B cell (primary cell): ENCODE results near the gene STK4. TPM values are rescaled to one million over a fixed set of nuclear protein-coding genes. Genes with fewer than 3 reads are reported as not detected.

Experiments
- ATAC-seq: fragments of 200-7000 bp; cut with Tn5 transposase; one replicate; pipeline ENCODE4 v1.10.0; 2021; ENCODE audit warnings: low read depth, mild to moderate bottlenecking, moderate number of reproducible peaks, moderate library complexity
- CTCF ChIA-PET: fragments of 350-600 bp; sonication (Branson Sonifier 250); formaldehyde crosslinking; loops from one replicate; lab custom pipeline; 2021; ENCODE audit warnings: antibody characterized with exemption, inconsistent platforms; lab: Charles Lee
- POLR2A ChIA-PET: fragments of 350-600 bp; sonication (Branson Sonifier 250); formaldehyde crosslinking; loops from one replicate; lab custom pipeline; 2021; ENCODE audit warnings: antibody characterized with exemption; lab: Charles Lee
- DNase-seq: peaks from one replicate; pipeline ENCODE4 v3.0.0; 2013
- H2AFZ ChIP-seq: 2 replicates; pipeline ENCODE4 v1.6.1; 2012; ENCODE audit warnings: mild to moderate bottlenecking, low read depth, low read length; ENCODE audit not compliant: insufficient read depth, poor library complexity, severe bottlenecking
- H3K27ac ChIP-seq, 2 donors: 1 replicate in 1 of 2; 2 replicates in 1 of 2; pipeline ENCODE4 v1.5.1; 2012 to 2013; ENCODE audit warnings: low read length in 2 of 2, mild to moderate bottlenecking in 2 of 2, moderate library complexity in 1 of 2
- H3K27me3 ChIP-seq, 4 experiments: fragments of 200-600 bp in 1 of 4; sonication (generic) in 1 of 4; replicated peaks in 1 of 4; 1 replicate in 2 of 4; 2 replicates in 2 of 4; pipeline versions ENCODE4 v1.6.1 to v1.7.0; 2013 to 2016; ENCODE audit warnings: low read length in 3 of 4, mild to moderate bottlenecking in 2 of 4, mixed read lengths in 1 of 4, moderate library complexity in 1 of 4; ENCODE audit not compliant: insufficient read depth in 4 of 4, control insufficient read depth in 3 of 4; ENCODE audit errors: control extremely low read depth in 1 of 4
- H3K36me3 ChIP-seq, 2 experiments: replicated peaks in 1 of 2; 1 replicate in 1 of 2; 2 replicates in 1 of 2; pipeline versions ENCODE4 v1.6.1 to v1.7.1; 2013; ENCODE audit warnings: low read length in 1 of 2; ENCODE audit not compliant: insufficient read depth in 2 of 2, control insufficient read depth in 1 of 2; ENCODE audit errors: control extremely low read depth in 1 of 2, extremely low read depth in 1 of 2
- H3K4me1 ChIP-seq, 2 donors: fragments of 200-600 bp in 1 of 2; sonication (generic) in 1 of 2; 1 replicate in 1 of 2; 2 replicates in 1 of 2; pipeline versions ENCODE4 v1.5.1 to v1.6.1; 2013 to 2017; ENCODE audit warnings: low read length in 2 of 2; ENCODE audit not compliant: control insufficient read depth in 2 of 2, insufficient read depth in 2 of 2
- H3K4me2 ChIP-seq: replicated peaks from 2 replicates; pipeline ENCODE3; 2012; ENCODE audit warnings: mild to moderate bottlenecking, low read depth, low read length; ENCODE audit not compliant: poor library complexity, severe bottlenecking
- H3K4me3 ChIP-seq, 5 experiments: fragments of 200-600 bp in 1 of 5; sonication (generic) in 1 of 5; 1 replicate in 3 of 5; 2 replicates in 2 of 5; pipeline versions ENCODE4 v1.5.1 to v1.7.0; 2011 to 2016; ENCODE audit warnings: low read length in 4 of 5, mild to moderate bottlenecking in 4 of 5, low read depth in 2 of 5, control low read depth in 1 of 5, moderate library complexity in 1 of 5; ENCODE audit not compliant: insufficient read depth in 1 of 5; ENCODE audit errors: control extremely low read depth in 1 of 5, extremely low read depth in 1 of 5
- H3K79me2 ChIP-seq: fragments of 200-600 bp; sonication (generic); one replicate; pipeline ENCODE4 v1.6.0; 2016; ENCODE audit warnings: low read length; ENCODE audit not compliant: control insufficient read depth, insufficient read depth
- H3K9ac ChIP-seq: fragments of 200-600 bp; sonication (generic); 2 replicates; pipeline ENCODE4 v1.6.1; 2017; ENCODE audit warnings: mild to moderate bottlenecking, low read length, moderate library complexity
- H3K9me3 ChIP-seq, 3 donors: one replicate each; pipeline versions ENCODE4 v1.6.1 to v1.7.1; 2013; ENCODE audit warnings: low read length in 2 of 3; ENCODE audit not compliant: control insufficient read depth in 2 of 3, insufficient read depth in 1 of 3; ENCODE audit errors: control extremely low read depth in 1 of 3
- H4K20me1 ChIP-seq: 2 replicates; pipeline ENCODE4 v1.6.0; 2012; ENCODE audit warnings: mild to moderate bottlenecking, low read length; ENCODE audit not compliant: insufficient read depth, control insufficient read depth, poor library complexity, severe bottlenecking
- H3K27ac Mint-ChIP-seq: one replicate; pipeline ENCODE4 v1.8.0; 2021; ENCODE audit warnings: mixed read lengths
- H3K27me3 Mint-ChIP-seq: one replicate; pipeline ENCODE4 v1.8.0; 2021; ENCODE audit warnings: mixed read lengths
- H3K4me1 Mint-ChIP-seq: one replicate; pipeline ENCODE4 v1.8.0; 2021; ENCODE audit warnings: mixed read lengths
- H3K4me3 Mint-ChIP-seq: one replicate; pipeline ENCODE4 v1.8.0; 2021; ENCODE audit warnings: mixed read lengths
- H3K9me3 Mint-ChIP-seq: one replicate; pipeline ENCODE4 v1.8.0; 2022; ENCODE audit warnings: mixed read lengths; ENCODE audit not compliant: insufficient read depth
- EZH2 ChIP-seq: IDR thresholded peaks from 2 replicates; pipeline ENCODE4 v1.6.1; 2012; ENCODE audit warnings: borderline replicate concordance, low read depth, mild to moderate bottlenecking, moderate library complexity, low read length; ENCODE audit not compliant: insufficient read depth, poor library complexity, severe bottlenecking
- WGBS: methylation state at CpG from one replicate; pipeline ENCODE4 v1.1.5; 2013; ENCODE audit warnings: missing lambda C conversion rate; ENCODE audit not compliant: insufficient coverage; 5-methylcytosine and 5-hydroxymethylcytosine counted together
- intact Hi-C: fragments of 100-400 bp; cut with micrococcal nuclease; formaldehyde crosslinking; loops from one replicate; pipeline ENCODE4 v1.10.0; 2022
- polyA plus RNA-seq: library from polyadenylated mRNA; depleted of rRNA; stranded (reverse); fragments of >200 nt; gene quantifications from 2 replicates; pipeline ENCODE4 v1.2.3, GENCODE V29; 2012
- total RNA-seq, 2 donors: library from RNA; stranded (reverse); fragments of 120-200 nt in 1 of 2; gene quantifications; 1 replicate in 1 of 2; 2 replicates in 1 of 2; pipeline versions ENCODE4 v1.2.3 to v1.2.4, GENCODE V29; 2013 to 2022
- TF ChIP-seq, protein P1 (sequence below): fragments of 200-600 bp; IDR thresholded peaks from one replicate; pipeline ENCODE4 v1.8.0; 2022; ENCODE audit warnings: antibody characterized with exemption, mild to moderate bottlenecking

The STK4 gene
- total and polyA plus RNA-seq, 2 donors (not counting 1 experiment from before 2014, with no cell fraction given), result 38.9 to 324 TPM

GRCh38 chr20:45110301-45110700 is 144.0 kb downstream of the STK4 start:
- WGBS, result 96% methylated on average over 11 of the region's 11 CpGs
- Histone ChIP-seq H3K27ac (no peak overlapping the region), H3K36me3 (no peaks in the 10 kb centered on the region), H2AFZ (no peak overlapping the region), H3K4me3 (no peak overlapping the region), H3K27me3 (peaks cover 0 to 5% (median 0%) of the 10 kb centered on the region in 4 experiments), H3K9me3 (no peaks in the 10 kb centered on the region), H3K4me1 (no peaks in the 10 kb centered on the region), H3K79me2 (no peaks in the 10 kb centered on the region), H4K20me1 (no peaks in the 10 kb centered on the region), H3K9ac (no peak overlapping the region), H3K4me2 (no peak overlapping the region)
- POLR2A ChIA-PET, result no interaction called here
- CTCF ChIA-PET, result interaction anchor here (0.6 to 4.5 kb wide), 7 partner anchors 11 to 100 kb away, joined by 3 to 32 read pairs (median 6); no protein-coding TSS in a partner anchor
- Mint-ChIP-seq H3K27me3 (peaks cover 9% of the 10 kb centered on the region), H3K4me1 (no peaks in the 10 kb centered on the region), H3K27ac (no peak overlapping the region), H3K4me3 (no peak overlapping the region), H3K9me3 (no peaks in the 10 kb centered on the region)
- DNase-seq, result no peak
- TF ChIP-seq, protein P1, sequence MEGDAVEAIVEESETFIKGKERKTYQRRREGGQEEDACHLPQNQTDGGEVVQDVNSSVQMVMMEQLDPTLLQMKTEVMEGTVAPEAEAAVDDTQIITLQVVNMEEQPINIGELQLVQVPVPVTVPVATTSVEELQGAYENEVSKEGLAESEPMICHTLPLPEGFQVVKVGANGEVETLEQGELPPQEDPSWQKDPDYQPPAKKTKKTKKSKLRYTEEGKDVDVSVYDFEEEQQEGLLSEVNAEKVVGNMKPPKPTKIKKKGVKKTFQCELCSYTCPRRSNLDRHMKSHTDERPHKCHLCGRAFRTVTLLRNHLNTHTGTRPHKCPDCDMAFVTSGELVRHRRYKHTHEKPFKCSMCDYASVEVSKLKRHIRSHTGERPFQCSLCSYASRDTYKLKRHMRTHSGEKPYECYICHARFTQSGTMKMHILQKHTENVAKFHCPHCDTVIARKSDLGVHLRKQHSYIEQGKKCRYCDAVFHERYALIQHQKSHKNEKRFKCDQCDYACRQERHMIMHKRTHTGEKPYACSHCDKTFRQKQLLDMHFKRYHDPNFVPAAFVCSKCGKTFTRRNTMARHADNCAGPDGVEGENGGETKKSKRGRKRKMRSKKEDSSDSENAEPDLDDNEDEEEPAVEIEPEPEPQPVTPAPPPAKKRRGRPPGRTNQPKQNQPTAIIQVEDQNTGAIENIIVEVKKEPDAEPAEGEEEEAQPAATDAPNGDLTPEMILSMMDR, result no peak
- no peak for TF ChIP-seq EZH2
- no peak for ATAC-seq
- intact Hi-C loops, result no loop called here

GRCh38 chr20:45111285-45111684 is 145.0 kb downstream of the STK4 start:
- H3K9ac ChIP-seq, result no peak overlapping the region
- no peak overlapping the region for H3K4me2 ChIP-seq
- no peaks in the 10 kb centered on the region for H3K4me1 Mint-ChIP-seq
- H3K27me3 Mint-ChIP-seq, result peaks cover 9% of the 10 kb centered on the region
- DNase-seq (no peak), ATAC-seq (no peak)
- intact Hi-C loops, result no loop called here
- H2AFZ ChIP-seq, result no peak overlapping the region
- H3K4me3 ChIP-seq, result no peak overlapping the region
- H3K4me1 ChIP-seq, result no peaks in the 10 kb centered on the region
- peaks cover 0 to 5% (median 0%) of the 10 kb centered on the region in 4 experiments for H3K27me3 ChIP-seq
- no peaks in the 10 kb centered on the region for H4K20me1 ChIP-seq
- TF ChIP-seq, protein P1, result no peak
- TF ChIP-seq EZH2, result no peak
- CTCF ChIA-PET, result interaction anchor here (0.5 to 4.5 kb wide), 10 partner anchors 10 to 427 kb away, joined by 3 to 32 read pairs (median 4); no protein-coding TSS in a partner anchor
- H3K27ac Mint-ChIP-seq, result no peak overlapping the region
- H3K9me3 ChIP-seq, result no peaks in the 10 kb centered on the region
- POLR2A ChIA-PET, result interaction anchor here (0.7 kb wide), 1 partner anchor 100 kb away, joined by 4 read pairs; no protein-coding TSS in a partner anchor
- H3K9me3 Mint-ChIP-seq, result no peaks in the 10 kb centered on the region
- H3K27ac ChIP-seq, result no peak overlapping the region
- H3K79me2 ChIP-seq, result no peaks in the 10 kb centered on the region
- WGBS, result 90% methylated on average over 8 of the region's 11 CpGs
- H3K4me3 Mint-ChIP-seq, result no peak overlapping the region
- no peaks in the 10 kb centered on the region for H3K36me3 ChIP-seq
